Measurements from ENCODE around the gene MYL9. TPM values are rescaled to one million over a fixed set of nuclear protein-coding genes. Genes with fewer than 3 reads are reported as not detected.
A peak's percentile ranks its signal among the peaks of the same experiment; 100 is the strongest.

The MYL9 gene
- total RNA-seq, 1 donor from 2014 or later = 1,923 TPM

GRCh38 chr20:36571564-36572504 lies 30.5 kb downstream of the MYL9 start:
- no peak for DNase-seq (ENCODE audit: missing footprints)
- intact Hi-C loops (cut with DNase I) = loop anchor here (5.0 kb wide), 1 partner anchor 35 kb away; the partner anchor contains the start of gene RAB5IF

GRCh38 chr20:36572701-36573102 lies 31.4 kb downstream of the MYL9 start:
- intact Hi-C loops (cut with DNase I) = loop anchor here (5.0 kb wide), 1 partner anchor 35 kb away; the partner anchor contains the start of gene RAB5IF
- ATAC-seq = no peak
- no peak for DNase-seq (ENCODE audit: missing footprints)

More at GRCh38 chr20:36571564-36572504, 30.5 kb downstream of the MYL9 start:
- no peak for ATAC-seq

- intact Hi-C loops (cut with DNase I) = loop anchor here (5.0 kb wide), 1 partner anchor 34 kb away; the partner anchor contains the start of gene RAB5IF
- DNase-seq (ENCODE audit: missing footprints) (peak; percentile 85), ATAC-seq (peak; percentile 85)
These were observed 31.9 kb downstream of the MYL9 start, which contains the start of gene TGIF2 for GRCh38 chr20:36573103-36573797. TSS of gene TGIF2 (plus strand) at chr20:36573597. CDS start at chr20:36578775, 5,178 bp downstream.

- intact Hi-C loops (cut with DNase I) = loop anchor here (5.0 kb wide), 1 partner anchor 33 kb away; the partner anchor contains the start of gene RAB5IF
- peak; percentile 72 for DNase-seq (ENCODE audit: missing footprints)
These were observed 32.6 kb downstream of the MYL9 start for GRCh38 chr20:36573798-36574365.

GRCh38 chr20:36574366-36575135 lies 33.2 kb downstream of the MYL9 start:
- intact Hi-C loops (cut with DNase I) = loop anchor here (5.0 kb wide), 1 partner anchor 33 kb away; the partner anchor contains the start of gene RAB5IF
- DNase-seq (ENCODE audit: missing footprints) (peak; percentile 71), ATAC-seq (peak; percentile 29)

More at GRCh38 chr20:36573798-36574365, 32.6 kb downstream of the MYL9 start:
- peak; percentile 11 for ATAC-seq

GRCh38 chr20:36576081-36576445 lies 34.7 kb downstream of the MYL9 start:
- intact Hi-C loops (cut with DNase I) = no loop called here
- ATAC-seq (no peak), DNase-seq (ENCODE audit: missing footprints) (no peak)

GRCh38 chr20:36578356-36579041 lies 37.2 kb downstream of the MYL9 start:
- no peak for ATAC-seq
- no peak for DNase-seq (ENCODE audit: missing footprints)
- intact Hi-C loops (cut with DNase I) = no loop called here

- intact Hi-C loops (cut with DNase I) = no loop called here
- DNase-seq (ENCODE audit: missing footprints) (no peak), ATAC-seq (no peak)
These were observed 38.8 kb downstream of the MYL9 start for GRCh38 chr20:36579996-36580545.

- intact Hi-C loops (cut with DNase I) = no loop called here
- ATAC-seq (no peak), DNase-seq (ENCODE audit: missing footprints) (no peak)
These were observed 41.0 kb downstream of the MYL9 start for GRCh38 chr20:36582322-36582721.

GRCh38 chr20:36582821-36583220 lies 41.5 kb downstream of the MYL9 start:
- no peak for ATAC-seq
- no peak for DNase-seq (ENCODE audit: missing footprints)
- intact Hi-C loops (cut with DNase I) = no loop called here

- ATAC-seq (no peak), DNase-seq (ENCODE audit: missing footprints) (no peak)
- intact Hi-C loops (cut with DNase I) = no loop called here
These were observed 42.7 kb downstream of the MYL9 start for GRCh38 chr20:36584018-36584481.

GRCh38 chr20:36585410-36586125 lies 44.2 kb downstream of the MYL9 start:
- ATAC-seq (no peak), DNase-seq (ENCODE audit: missing footprints) (no peak)
- intact Hi-C loops (cut with DNase I) = no loop called here

- ATAC-seq (no peak), DNase-seq (ENCODE audit: missing footprints) (no peak)
- intact Hi-C loops (cut with DNase I) = no loop called here
These were observed 46.2 kb downstream of the MYL9 start for GRCh38 chr20:36587388-36588070.

- no peak for ATAC-seq
- intact Hi-C loops (cut with DNase I) = loop anchor here (5.0 kb wide), 1 partner anchor 34 kb away; no protein-coding TSS in a partner anchor
- DNase-seq (ENCODE audit: missing footprints) = no peak
These were observed 50.0 kb downstream of the MYL9 start for GRCh38 chr20:36591281-36591680.

- intact Hi-C loops (cut with DNase I) = loop anchor here (5.0 kb wide), 1 partner anchor 35 kb away; no protein-coding TSS in a partner anchor
- ATAC-seq (no peak), DNase-seq (ENCODE audit: missing footprints) (no peak)
These were observed 50.7 kb downstream of the MYL9 start for GRCh38 chr20:36591854-36592641.
